Right lobe of liver (tissue), 4 donors: ENCODE measurements around the gene PLEKHS1.

Experiments
- POLR2A ChIP-seq: fragments of 450-650 bp; IDR thresholded peaks from one replicate; pipeline ENCODE4 v1.6.1; 2017; ENCODE audit warnings: antibody characterized with exemption, mild to moderate bottlenecking
- TF ChIP-seq, protein P1 (sequence below), 4 donors: fragments of 200-600 bp in 3 of 4; fragments of 450-650 bp in 1 of 4; IDR thresholded peaks; one replicate each; pipeline versions ENCODE4 v1.5.1 to v1.8.0; 2016 to 2022; ENCODE audit warnings: antibody characterized with exemption in 4 of 4, mild to moderate bottlenecking in 2 of 4
- donor health status: DM: no; HTN: no; CAD: no.
- donor health status: DM: no; HTN: no; CAD: no.
- donor health status: DM: no; HTN: yes; CAD: no.

DNA sequence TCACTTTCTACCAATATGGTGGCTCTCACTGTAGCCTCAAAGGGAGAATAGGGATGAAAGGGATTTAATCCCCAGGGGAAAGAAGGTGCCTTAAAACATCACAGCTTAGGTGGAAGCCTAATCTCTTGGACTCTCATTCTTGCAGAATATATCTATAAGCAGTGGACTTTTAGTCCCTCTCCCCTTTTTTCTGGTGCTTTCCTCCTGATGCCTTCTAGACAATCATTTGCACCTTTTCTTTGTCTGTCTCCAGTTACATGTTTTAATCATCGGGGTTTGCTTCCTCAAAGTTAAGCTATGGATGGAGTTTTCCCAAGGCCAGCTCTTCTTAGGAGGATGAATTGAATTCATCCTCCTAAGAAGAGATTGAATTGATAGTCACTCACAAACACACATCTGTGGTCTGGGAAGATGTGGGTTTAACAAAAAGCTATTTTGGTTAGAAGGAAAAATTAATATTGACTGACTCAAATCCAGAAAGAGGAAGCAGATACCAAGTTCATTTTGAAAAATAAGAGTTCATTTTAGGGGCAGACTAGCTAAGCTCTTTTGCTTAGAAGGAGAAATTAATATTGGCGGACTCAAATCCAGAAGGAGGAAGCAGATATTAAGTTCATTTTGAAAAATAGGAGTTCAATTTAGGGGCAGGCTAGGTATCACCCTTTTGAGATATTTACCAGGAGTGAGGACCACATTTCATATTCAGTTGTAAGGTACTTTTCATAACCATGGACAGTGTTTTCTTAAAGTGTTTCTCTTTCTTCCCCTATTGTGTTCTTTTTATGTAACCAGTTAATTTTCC lies 35.2 kb upstream of the PLEKHS1 start:
- TF ChIP-seq, protein P1, sequence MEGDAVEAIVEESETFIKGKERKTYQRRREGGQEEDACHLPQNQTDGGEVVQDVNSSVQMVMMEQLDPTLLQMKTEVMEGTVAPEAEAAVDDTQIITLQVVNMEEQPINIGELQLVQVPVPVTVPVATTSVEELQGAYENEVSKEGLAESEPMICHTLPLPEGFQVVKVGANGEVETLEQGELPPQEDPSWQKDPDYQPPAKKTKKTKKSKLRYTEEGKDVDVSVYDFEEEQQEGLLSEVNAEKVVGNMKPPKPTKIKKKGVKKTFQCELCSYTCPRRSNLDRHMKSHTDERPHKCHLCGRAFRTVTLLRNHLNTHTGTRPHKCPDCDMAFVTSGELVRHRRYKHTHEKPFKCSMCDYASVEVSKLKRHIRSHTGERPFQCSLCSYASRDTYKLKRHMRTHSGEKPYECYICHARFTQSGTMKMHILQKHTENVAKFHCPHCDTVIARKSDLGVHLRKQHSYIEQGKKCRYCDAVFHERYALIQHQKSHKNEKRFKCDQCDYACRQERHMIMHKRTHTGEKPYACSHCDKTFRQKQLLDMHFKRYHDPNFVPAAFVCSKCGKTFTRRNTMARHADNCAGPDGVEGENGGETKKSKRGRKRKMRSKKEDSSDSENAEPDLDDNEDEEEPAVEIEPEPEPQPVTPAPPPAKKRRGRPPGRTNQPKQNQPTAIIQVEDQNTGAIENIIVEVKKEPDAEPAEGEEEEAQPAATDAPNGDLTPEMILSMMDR (IDR thresholded peaks at IDR 0.05), result no peak
- no peak for TF ChIP-seq POLR2A
